SK-N-DZ (cell line): ENCODE measurements around the gene TMEM248.
A peak's percentile ranks its signal among the peaks of the same experiment; 100 is the strongest.
"Not testable (repeated sequence)": the region's sequence is repeated elsewhere in the genome, so short reads cannot be mapped to it uniquely, and the experiment has no call there.

Experiments used
- DNase-seq: peaks from one replicate; pipeline ENCODE4 v3.0.0-alpha.2; 2015; ENCODE audit warnings: low spot score

The TMEM248 gene

DNA sequence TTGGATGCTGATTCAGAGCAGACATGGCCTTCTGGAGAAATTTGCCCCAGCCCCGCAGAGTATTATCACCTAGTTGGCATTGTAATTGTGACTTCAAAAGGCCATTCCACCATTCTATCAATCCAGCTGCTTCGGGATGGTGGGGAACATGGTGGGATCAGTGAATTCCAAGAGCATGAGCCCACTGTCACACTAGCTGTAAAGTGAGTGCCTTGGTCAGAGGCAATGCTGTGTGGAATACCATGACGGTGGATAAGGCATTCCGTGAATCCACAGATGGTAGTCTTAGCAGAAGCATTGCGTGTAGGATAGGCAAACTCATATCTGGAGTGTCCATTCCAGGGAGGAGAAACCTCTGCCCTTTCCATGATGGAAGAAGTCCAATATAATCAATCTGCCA, 13.3 kb upstream of the TMEM248 start:
- no peak for DNase-seq

GRCh38 chr7:66908598-66908997, 12.4 kb upstream of the TMEM248 start:
- DNase-seq: not testable (repeated sequence)

GRCh38 chr7:66910789-66911188, 10.2 kb upstream of the TMEM248 start:
- DNase-seq: no peak

GRCh38 chr7:66911191-66911590, 9.8 kb upstream of the TMEM248 start:
- not testable (repeated sequence) for DNase-seq

- no peak for DNase-seq
Observed at GRCh38 chr7:66912195-66912594, 8.8 kb upstream of the TMEM248 start.

DNA sequence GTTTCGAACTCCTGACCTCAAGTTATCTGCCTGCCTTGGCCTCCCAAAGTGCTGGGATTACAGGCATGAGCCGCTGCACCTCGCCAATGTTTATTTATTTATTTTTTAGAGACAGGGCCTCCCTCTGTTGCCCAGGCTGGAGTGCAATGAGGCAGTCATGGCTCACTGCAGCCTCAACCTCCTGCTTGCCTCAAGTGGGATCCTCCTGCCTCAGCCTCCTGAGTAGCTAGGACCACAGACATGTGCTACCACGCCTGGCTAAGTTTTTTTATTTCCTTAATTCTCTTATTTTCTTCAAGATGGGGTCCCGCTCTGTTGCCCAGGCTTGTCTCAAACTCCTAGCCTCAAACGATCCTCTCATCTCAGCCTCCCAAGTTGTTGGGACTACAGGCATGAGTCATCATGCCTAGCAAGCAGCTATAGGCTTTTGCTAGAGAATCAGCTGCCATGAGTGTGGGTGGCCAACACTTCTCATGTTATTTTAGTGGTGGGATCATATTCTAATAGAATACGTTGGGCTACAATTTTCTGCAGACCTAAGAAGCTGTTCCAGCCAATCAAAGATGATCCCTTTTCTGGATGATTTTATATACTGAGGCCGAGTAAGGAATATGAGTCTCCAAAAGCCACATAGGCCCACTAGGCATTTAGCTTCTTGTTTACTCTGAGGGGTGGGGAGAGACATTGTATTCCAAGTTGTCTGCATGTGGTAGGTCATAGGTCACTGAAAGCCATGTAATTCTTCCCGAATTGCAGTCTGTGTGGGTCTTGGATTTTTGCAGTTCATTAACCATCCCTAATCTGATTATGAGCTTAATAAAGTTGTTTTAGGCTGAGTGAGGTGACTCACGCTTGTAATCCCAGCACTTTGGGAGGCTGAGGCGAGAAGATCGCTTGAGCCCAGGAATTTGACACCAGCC, 7.6 kb upstream of the TMEM248 start:
- DNase-seq: no peak

DNA sequence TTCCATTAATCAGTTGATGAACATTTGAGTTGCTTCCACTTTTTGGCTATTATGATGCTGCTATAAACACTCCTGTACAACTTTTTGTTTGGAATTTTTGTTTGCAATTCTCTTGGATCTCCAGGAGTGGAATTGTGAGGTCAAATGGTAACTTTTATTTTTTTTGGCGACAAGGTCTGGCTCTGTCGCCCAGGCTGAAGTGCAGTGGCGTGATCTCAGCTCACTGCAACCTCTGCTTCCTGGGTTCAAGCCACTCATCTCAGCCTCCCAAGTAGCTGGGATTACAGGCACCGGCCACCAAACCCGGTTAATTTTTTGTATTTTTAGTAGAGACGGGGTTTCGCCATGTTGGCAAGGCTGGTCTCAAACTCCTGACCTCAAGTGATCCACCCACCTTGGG, 3.1 kb upstream of the TMEM248 start:
- DNase-seq: not testable (repeated sequence)

GRCh38 chr7:66919304-66919703, 1.7 kb upstream of the TMEM248 start:
- no peak for DNase-seq

- DNase-seq: no peak
Observed at GRCh38 chr7:66919704-66920103, 1.3 kb upstream of the TMEM248 start.

DNA sequence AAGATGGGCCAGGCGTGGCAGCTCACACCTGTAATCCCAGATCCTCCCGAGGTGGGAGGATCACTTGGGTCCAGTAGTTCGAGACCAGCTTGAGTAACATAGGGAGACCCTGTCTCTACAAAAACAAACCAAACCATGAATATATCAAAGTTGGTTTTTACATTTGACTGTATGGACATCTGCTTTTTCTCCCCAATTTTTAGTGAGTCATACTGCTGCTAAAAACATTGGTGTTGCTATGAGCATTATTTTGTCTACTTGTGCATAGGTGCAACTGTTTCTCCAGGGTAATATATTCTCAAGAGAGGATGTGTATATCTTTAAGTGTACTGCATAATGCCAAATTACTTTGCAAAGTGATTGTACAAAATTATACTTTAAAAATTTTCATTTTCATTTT, 769 bp upstream of the TMEM248 start:
- no peak for DNase-seq

DNA sequence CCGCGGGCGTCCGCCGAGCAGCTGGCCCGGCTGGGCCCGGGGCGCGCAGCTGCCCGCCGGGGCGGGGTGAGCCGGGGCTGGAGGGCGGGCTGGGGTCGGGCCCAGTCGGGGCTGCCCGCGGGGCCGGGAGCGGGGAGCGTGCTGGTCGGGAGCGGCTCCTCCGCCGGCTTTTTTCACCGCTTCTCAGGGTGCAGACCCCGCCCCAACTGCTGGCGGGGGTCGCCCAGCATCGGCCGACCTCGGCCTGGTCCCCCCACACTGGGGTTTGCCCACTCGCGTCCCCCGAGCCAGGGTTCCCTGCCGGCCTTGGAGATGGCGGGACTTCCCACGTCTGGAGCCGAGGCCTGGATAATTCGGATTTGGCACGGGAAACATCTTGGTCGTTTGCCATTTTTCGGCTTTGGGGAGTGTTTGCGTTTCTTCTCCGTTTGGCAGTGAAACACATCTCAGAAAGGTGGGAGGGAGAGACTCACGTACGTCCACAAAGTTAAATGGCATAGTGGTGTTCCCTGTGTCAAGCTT, 432 bp downstream of the TMEM248 start:
- no peak for DNase-seq

GRCh38 chr7:66921918-66922486, 977 bp downstream of the TMEM248 start:
- DNase-seq: no peak

GRCh38 chr7:66925255-66925654, 4.2 kb downstream of the TMEM248 start:
- DNase-seq: no peak

GRCh38 chr7:66927348-66927948, 6.4 kb downstream of the TMEM248 start:
- no peak for DNase-seq

GRCh38 chr7:66928388-66928787, 7.4 kb downstream of the TMEM248 start:
- no peak for DNase-seq

- no peak for DNase-seq
Observed at GRCh38 chr7:66929165-66929564, 8.1 kb downstream of the TMEM248 start.

DNA sequence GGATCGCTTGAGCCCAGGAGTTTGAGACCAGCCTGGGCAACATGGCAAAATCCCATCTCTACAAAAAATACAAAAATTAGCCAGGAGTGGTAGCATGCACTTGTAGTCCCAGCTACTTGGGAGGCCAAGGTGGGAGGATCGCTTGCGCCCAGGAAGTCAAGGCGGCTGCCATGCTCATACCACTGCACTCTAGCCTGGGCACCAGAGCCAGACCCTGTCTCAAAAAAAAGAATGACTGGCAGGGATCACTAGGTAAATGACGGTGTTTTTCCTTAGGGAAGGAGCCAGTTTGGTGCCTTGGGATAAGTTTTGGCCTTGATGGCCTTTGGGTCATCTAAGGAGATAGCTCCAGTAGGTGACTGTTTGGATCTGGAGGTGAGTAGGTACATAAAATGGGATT, 8.9 kb downstream of the TMEM248 start:
- DNase-seq: no peak

DNA sequence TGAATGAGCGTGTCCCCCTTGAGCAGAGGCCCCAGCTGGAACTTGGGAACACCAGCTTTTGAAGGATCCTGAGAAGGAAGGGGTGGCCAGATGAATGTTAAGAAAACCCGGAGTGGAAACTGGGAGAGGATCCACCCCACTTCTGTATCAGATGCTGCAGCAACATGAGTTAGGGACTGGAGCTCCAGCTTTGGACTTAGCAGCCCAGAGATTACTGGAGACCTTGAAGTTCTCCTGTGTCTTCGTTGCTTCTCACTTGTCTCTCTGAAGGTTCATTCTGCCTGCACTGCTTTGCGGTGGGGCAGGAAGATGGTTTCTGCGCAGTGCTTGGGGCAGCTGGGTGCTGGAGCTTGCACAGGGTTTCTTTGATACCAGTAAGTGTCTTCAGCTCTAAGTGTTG, 9.3 kb downstream of the TMEM248 start:
- peak; percentile 28 for DNase-seq

- no peak for DNase-seq
Observed at GRCh38 chr7:66933469-66933868, 12.4 kb downstream of the TMEM248 start.

GRCh38 chr7:66937940-66938339, 16.9 kb downstream of the TMEM248 start:
- DNase-seq: no peak

GRCh38 chr7:66939325-66939724, 18.3 kb downstream of the TMEM248 start:
- DNase-seq: no peak

DNA sequence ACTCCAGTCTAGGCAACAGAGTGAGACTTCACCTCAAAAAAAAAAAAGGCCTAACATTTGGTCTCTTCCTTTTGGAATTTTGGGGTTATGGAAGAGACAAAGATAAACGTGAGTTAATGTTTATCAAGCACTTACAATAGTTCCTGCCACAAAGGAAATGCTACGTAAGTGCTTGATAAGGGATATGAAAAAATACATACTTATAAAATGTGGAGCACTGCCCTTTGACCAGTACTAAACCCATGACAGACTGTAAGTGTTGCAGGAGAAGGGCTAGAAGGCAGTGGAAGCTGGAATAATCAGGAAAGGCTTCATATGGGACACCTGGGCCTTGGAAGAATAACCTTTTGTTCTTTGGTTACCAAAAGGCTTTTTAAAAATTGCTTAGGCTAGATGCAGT, 25.5 kb downstream of the TMEM248 start:
- DNase-seq: no peak
